SH-SY5Y (cell line): ENCODE measurements around the gene MCM3.

Experiments
- GATA2 ChIP-seq: IDR thresholded peaks from 2 replicates; pipeline ENCODE4 v1.6.1; 2011; ENCODE audit warnings: mild to moderate bottlenecking, low read depth, low read length
- GATA3 ChIP-seq: IDR thresholded peaks from 2 replicates; pipeline ENCODE4 v1.6.1; 2011; ENCODE audit warnings: low read depth, mild to moderate bottlenecking, low read length, moderate library complexity

MCM3 gene

GRCh38 chr6:52310932-52311331 lies 26.4 kb upstream of the MCM3 start:
- TF ChIP-seq GATA2 (no peak), GATA3 (no peak)

- TF ChIP-seq GATA2 (no peak), GATA3 (no peak)
These were observed 23.4 kb upstream of the MCM3 start for GRCh38 chr6:52307900-52308372.

- no peak for TF ChIP-seq GATA2
These were observed 22.7 kb upstream of the MCM3 start for GRCh38 chr6:52306972-52307870.

GRCh38 chr6:52305948-52306767 lies 21.6 kb upstream of the MCM3 start:
- TF ChIP-seq GATA2 (no peak), GATA3 (no peak)

- TF ChIP-seq GATA2 (no peak), GATA3 (no peak)
These were observed 20.9 kb upstream of the MCM3 start for GRCh38 chr6:52305411-52305810.

GRCh38 chr6:52304983-52305390 lies 20.4 kb upstream of the MCM3 start:
- TF ChIP-seq GATA2 (no peak), GATA3 (no peak)

DNA sequence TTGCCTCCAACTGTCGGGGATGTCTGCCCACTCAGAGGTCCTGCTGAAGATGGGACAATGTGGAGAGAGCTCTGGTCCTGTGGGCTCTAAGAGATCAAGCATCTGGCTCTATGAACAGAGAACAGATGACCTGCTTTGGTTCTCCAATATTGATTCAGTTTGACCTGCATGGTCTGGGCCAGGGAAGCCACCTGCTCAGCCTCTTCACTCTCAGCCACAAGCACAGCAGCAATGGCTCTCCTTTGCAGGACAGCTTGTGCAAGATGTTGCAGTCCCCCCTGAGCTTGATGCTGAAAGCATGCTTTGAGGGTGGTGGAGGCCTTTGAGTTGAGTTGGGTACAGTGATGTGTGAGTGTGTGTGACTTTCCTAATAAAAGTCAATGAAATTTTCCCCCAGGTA lies 18.6 kb upstream of the MCM3 start:
- TF ChIP-seq GATA2 (no peak), GATA3 (no peak)

DNA sequence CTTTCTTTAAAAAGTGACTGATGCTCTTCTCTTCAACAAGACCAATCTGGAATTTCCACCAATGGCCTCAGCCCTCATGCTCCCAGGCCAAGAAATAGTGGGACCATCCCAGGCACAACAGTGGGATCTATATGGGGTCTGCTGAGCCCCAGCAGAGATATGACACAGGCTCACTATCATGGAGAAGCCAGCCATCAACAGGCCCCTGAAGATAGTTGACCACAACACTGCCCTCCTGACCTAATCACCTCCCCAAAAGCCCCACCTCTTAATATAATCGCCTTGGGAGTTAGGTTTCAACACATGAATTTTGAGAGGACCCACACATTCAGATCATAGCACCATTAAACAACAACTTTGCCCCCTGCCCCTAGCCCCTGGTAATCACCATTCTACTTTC lies 16.8 kb upstream of the MCM3 start:
- TF ChIP-seq GATA3, result no peak
- no peak for TF ChIP-seq GATA2

GRCh38 chr6:52300489-52300931 lies 16.0 kb upstream of the MCM3 start:
- TF ChIP-seq GATA2 (no peak), GATA3 (no peak)

- no peak for TF ChIP-seq GATA2
- TF ChIP-seq GATA3, result no peak
These were observed 15.1 kb upstream of the MCM3 start for GRCh38 chr6:52299653-52300052.

GRCh38 chr6:52297433-52297832 lies 12.9 kb upstream of the MCM3 start:
- no peak for TF ChIP-seq GATA3
- TF ChIP-seq GATA2, result no peak

- peak; percentile 53 for TF ChIP-seq GATA2
- TF ChIP-seq GATA3, result peak; percentile 41; the same call in 1 of the 2 replicates
These were observed 8.5 kb upstream of the MCM3 start for GRCh38 chr6:52293067-52293466.

DNA sequence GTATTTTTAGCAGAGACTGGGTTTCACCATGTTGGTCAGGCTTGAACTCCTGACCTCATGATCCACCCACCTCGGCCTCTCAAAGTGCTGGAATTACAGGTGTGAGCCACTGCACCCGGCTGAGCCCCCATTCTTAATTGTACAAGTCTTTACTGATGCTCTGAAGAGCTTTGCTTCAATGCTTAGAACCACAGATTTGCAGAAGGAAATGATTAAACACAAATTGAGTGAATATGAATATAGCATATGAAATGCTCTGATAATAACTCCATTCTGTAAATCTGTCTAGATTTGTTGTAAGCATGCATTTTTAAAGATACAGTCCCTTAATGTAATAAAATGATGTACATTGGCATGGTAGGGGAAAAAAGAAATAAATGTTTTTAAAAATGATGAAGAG lies 4.3 kb upstream of the MCM3 start:
- TF ChIP-seq GATA3 (no peak), GATA2 (no peak)

- no peak for TF ChIP-seq GATA3
- no peak for TF ChIP-seq GATA2
These were observed 3.7 kb upstream of the MCM3 start for GRCh38 chr6:52288216-52288615.
